HG03521 (cell line): Measurements from ENCODE around the gene ATP1A1.

Source experiments
- ATAC-seq: cut with Tn5 transposase; IDR thresholded peaks from one replicate; pipeline ENCODE4 v1.9.1; 2021; ENCODE audit warnings: mild to moderate bottlenecking, moderate library complexity; ENCODE audit not compliant: unreplicated experiment

The ATP1A1 gene

DNA sequence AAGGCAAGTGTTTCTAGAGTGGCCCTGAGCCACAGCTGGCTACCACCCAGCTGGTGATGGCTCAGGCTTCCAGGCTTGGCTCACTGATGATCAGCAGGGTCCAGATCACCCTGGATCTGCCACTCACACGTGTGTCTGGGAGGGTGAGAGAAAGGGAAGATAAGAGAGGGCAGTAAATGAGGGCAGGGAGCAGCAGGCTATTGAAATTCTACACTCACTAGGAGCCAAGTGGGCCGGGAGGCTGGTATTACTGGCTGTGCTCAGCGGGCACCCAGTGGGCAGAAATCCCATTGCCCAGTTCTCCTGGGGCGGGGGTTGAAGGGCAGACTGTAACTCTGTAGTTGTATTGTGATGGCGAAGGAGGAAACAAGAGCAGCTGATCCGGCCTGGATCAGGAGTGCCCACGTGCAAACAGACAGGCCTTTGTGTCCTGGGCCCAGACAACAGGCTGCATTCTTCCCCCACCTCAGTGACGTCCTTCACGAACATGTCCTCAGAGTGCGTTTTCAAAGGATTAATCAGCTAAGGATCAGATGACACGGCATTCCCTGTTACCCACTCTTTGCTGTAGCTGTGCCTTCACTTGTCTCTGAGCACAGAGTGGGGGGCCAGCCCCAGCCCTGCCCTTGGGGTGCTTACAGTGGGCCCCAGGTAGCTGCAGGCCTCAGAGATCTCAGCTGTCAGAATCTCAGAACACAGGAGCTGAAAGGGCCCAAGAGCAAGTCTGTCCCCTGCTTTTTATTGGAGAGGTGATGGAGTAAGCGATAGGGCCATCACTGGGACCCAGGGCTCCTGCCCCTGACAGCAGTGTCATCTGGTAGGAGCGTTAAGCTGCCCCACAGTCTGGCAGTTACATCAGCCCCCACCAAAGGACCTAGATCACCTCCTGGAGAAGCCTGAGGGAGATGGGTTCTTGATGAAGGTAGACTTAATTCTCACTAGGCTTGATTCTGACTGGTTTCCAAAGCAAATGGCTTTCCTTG lies 60.5 kb downstream of the ATP1A1 start:
- no peak for ATAC-seq

DNA sequence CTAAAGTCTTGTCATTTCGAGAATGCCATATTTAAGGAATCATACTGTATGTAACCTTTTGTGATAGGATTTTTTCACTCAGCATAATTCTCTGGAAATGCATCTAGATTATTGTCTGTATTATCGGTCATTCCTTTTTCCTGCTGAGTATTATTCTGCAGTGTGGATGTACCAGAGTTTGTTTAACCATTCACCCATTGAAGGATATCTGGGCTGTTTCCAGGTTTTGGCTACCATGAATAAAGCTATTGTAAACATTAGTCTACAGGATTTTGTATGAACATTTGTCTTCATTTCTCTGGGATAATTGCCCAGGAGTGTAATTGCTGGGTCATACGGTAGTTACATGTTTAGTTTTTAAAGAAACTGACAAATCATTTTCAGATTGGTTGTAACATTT lies 61.8 kb downstream of the ATP1A1 start:
- no peak for ATAC-seq

DNA sequence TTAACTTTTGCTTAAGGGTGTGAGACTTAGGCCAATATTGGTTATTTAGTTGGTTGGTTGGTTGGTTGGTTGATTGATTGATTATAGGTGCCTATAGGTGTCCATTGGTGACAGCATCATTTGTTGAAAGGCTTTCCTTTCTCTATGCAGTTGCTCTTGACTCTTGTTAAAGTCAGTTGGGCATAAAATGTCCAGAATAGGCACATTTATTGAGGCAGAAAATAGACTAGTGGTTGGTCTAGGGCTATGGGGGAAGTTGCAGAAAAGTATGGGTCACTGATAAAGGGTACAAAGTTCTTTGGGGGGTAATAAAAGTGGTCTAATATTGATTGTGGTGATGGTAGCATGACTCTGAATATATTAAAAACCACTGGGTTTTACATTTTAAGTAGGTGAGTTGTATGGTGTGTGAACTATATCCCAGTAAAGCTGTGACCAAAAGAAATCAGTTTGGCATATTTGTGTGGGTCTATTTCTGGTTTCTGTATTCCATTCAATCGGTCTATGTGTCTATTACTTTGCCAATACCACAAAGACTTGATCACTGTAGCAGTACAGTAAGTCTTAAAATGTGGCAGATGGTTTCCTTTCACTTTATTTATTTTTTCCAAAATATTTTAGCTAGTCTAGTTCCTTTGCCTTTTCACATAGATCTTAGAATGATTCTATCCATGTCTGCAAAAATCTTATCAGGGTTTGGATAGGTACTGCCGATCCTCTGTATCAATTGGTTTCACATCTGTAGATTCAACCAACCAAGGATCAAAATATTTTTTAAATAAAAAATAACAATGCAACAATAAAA lies 63.0 kb downstream of the ATP1A1 start:
- ATAC-seq, result no peak

DNA sequence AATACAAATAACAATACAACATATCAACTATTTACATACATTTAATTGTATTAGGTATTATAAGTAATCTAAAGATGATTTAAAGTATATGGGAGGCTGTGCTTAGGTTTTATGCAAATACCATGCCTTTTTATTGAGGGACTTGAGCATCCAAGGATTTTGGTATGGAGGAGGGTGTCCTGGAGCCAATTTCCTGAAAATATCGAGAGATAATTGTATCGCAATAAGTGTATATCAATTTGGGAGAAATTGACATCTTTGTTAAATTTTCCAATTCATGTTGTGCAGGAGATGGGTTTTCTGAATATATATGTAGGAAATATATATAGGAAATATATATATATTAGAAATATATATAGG lies 63.5 kb downstream of the ATP1A1 start:
- ATAC-seq, result no peak

DNA sequence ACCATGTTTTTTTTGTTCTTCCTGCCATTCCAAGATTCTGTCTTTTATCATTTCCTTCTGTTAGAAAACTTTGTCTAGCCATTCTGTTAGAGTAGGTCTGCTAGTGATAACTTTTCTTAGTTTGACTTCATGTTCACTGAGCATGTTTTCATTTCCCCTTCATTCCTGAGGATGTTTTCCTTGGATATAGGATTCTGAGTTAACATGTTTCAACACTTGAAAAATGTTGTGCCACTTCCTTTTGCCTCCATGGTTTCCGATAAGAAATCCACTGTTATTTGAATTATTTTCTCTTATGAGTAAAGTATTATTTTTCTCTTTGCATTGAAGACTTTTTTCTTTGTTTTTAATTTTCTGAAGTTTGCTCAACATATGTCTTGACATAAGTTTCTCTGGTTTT lies 66.7 kb downstream of the ATP1A1 start:
- no peak for ATAC-seq

DNA sequence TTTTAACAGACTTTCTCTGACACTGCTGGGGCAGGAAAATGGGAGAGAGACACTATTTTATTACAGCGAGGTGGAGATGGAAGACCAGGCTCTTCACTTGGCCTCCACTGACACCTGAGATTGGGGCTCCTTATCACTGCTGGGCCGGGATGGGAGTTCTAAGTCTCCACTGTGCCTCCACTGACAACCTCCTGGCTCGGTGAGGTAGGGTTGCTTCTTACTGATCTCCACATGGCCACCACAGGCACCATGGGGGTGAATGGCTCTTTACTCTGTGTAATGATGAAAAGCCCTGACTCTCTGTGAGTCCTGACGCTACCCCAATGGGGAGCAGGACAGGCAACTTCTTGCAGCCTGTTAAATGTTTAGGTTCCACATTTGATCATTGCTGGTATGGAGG lies 67.7 kb downstream of the ATP1A1 start:
- no peak for ATAC-seq

DNA sequence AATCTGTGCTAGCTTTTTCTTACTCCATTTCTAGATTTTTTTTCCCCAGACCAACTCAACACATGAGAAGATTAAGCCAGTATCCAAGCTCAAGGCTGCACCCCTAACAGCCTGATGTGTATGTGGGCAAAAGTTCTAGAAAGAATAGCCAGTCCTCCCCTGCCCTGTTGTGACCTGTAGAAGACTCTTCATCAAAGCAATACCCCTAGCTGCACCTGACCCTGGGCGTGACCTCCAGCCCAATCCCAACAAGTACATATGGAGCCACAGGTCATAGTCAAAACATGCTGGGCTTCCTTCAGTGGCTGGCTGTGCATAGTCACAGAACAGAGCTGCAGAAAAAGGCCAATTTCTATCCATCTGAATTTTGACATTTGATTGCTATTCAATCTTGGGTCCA lies 72.5 kb downstream of the ATP1A1 start:
- ATAC-seq, result no peak

DNA sequence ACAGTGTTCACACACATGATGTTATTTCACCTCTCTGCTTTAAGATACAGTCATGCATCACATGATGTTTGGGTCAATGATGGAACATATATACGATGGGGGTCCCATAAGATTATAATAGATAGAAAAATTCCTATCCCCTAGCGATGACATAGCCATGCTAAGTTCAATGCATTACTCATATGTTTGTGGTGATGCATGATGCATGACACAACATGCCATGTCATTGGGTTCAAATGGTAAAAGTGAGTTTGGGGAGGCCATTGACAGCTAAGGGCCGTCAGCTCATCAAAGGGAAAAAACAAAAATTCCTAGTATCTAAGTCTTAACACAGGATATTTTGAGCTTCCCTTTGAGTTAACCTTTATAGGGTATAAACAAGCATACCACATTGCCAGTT lies 73.6 kb downstream of the ATP1A1 start:
- no peak for ATAC-seq

DNA sequence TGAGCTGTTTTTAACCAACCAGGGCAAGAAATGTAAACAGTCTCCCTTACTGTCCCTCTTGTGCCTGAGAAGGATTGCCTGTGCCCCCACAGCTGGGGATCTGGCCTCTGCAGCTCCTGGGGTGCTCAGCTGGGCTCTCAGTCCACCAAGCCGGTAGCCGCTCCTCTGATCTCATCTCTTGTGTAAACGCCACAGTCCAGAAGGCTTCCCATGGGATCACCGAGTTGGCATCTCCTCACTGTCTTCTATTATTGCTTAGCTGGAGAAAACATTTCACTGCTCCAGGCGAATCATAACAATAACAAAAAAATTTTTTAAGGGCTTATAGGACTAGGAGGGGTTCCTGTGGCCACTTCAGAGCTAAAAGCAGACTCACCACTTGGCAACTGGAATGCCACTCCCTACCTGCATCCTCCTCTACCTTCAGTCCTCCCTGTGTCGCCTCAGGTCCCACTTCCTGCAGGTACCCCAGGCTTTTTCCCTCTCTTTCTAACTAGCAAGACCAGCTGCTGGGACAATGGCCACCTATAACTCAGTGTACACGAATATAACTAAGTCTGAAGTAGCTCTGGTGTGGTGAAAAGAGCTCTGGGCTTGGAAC lies 75.8 kb downstream of the ATP1A1 start:
- no peak for ATAC-seq

DNA sequence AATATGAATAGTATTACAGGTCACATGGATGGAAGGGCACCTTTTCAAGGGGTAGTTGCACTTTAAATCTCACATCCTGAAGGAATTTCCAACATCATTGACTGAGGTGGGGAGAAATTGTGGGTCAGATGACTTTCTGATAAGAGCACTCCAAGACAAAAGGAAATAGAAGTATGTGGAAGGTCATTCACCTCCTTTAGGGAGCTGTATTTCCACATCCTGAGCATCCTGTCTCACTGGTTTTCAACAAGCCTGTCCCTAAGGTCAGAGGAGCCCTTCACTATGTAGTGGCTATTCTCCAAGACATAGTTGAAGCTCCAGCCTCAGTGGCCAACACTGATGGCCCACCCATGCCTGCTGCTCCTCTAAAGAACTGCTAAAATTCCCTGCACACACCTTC lies 76.5 kb downstream of the ATP1A1 start:
- ATAC-seq, result no peak

DNA sequence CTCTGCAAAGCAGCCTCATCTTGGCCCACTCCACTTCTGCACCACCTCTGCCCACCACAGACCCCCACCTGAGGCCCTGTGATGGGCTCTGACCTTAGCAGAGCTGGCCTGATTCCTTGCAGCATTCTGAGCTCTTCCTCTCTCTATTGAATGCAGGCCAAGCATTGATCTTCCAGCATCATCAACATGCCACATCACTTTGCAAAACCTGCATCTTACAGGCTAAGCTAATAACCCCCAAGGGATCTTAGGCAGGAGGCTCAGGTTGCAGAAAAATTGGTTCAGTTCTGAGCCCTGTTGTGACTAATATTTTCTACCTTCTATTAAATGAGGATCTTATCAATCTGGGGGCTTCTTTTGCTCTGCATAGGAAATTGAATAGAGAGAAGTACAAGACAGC lies 78.7 kb downstream of the ATP1A1 start:
- no peak for ATAC-seq

DNA sequence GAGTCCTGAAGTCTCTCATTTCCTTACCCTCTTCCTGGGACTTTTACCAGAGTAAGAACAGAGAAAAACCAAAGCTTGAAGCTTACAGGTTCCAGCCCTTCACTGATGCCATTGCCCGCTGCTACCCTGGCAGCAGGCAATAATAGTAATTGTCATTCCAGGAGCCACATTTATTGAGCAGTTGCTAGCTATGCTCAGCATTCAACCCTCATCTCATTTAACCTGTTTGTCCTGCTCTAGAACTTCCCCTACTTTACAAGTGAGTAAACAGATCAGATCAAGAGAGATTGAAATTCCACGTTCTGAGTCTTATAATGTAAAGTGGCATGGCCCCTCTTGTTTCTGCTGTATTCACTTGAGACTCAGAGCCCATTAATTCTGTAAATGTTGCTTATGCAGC lies 80.4 kb downstream of the ATP1A1 start:
- ATAC-seq, result no peak

DNA sequence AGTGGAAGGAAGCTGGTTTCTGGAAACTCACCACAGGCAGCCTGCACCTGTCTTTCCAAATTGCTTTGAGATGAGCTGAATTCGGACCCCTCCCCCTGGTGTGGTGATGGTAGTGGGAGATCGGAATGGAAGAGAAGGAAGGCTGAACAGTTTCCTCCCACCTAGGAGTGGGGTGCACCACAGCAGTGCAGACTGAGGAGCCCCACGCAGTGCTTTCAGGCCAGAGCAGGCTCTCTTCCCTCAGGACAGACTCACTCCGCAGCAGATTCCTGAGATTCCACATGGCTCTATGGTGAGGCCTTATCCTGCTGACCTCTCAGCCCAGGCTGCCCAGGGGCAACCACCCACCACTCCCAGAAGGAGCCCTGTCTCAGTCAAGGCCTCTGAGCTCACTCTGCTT lies 80.9 kb downstream of the ATP1A1 start:
- no peak for ATAC-seq
